Measurements from ENCODE around the gene CES3.

CES3 gene

GRCh38 chr16:67022531-67023214, 61.6 kb downstream of the CES3 start:
- TF ChIP-seq, protein P1, sequence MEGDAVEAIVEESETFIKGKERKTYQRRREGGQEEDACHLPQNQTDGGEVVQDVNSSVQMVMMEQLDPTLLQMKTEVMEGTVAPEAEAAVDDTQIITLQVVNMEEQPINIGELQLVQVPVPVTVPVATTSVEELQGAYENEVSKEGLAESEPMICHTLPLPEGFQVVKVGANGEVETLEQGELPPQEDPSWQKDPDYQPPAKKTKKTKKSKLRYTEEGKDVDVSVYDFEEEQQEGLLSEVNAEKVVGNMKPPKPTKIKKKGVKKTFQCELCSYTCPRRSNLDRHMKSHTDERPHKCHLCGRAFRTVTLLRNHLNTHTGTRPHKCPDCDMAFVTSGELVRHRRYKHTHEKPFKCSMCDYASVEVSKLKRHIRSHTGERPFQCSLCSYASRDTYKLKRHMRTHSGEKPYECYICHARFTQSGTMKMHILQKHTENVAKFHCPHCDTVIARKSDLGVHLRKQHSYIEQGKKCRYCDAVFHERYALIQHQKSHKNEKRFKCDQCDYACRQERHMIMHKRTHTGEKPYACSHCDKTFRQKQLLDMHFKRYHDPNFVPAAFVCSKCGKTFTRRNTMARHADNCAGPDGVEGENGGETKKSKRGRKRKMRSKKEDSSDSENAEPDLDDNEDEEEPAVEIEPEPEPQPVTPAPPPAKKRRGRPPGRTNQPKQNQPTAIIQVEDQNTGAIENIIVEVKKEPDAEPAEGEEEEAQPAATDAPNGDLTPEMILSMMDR (IDR thresholded peaks at IDR 0.05; ENCODE audit: borderline replicate concordance, insufficient read depth, low read depth, low read length): no peak
- no peak overlapping the region for H3K4me3 ChIP-seq (ENCODE audit: low read depth, low read length)

- TF ChIP-seq, protein P1 (IDR thresholded peaks at IDR 0.05; ENCODE audit: borderline replicate concordance, insufficient read depth, low read depth, low read length): no peak
- H3K4me3 ChIP-seq (ENCODE audit: low read depth, low read length): no peak overlapping the region
Measured at GRCh38 chr16:67023689-67024088, 62.6 kb downstream of the CES3 start.
